ENCODE measurements around the gene RPS5.
"Not testable (repeated sequence)": the region's sequence is repeated elsewhere in the genome, so short reads cannot be mapped to it uniquely, and the experiment has no call there.

Gene RPS5

GRCh38 chr19:58385891-58386575, 1.0 kb upstream of the RPS5 start:
- no peak for DNase-seq (ENCODE audit: low spot score)

GRCh38 chr19:58387338-58388174, 487 bp downstream of the RPS5 start:
- DNase-seq (ENCODE audit: low spot score): no peak

- DNase-seq (ENCODE audit: low spot score): no peak
Observed at GRCh38 chr19:58388175-58388526, 1.1 kb downstream of the RPS5 start.

GRCh38 chr19:58392945-58393724, 6.1 kb downstream of the RPS5 start:
- DNase-seq (ENCODE audit: low spot score): no peak

- DNase-seq (ENCODE audit: low spot score): no peak
Observed at GRCh38 chr19:58393725-58394033, 6.6 kb downstream of the RPS5 start.

- DNase-seq (ENCODE audit: low spot score): no peak
Observed at GRCh38 chr19:58394821-58395219, 7.8 kb downstream of the RPS5 start.

- no peak for DNase-seq (ENCODE audit: low spot score)
Observed at GRCh38 chr19:58395220-58395978, 8.3 kb downstream of the RPS5 start, which contains the start of gene RNF225. Gene RNF225, plus strand, starts transcription at chr19:58395656. Its CDS starts 434 bp downstream, at chr19:58396090.

- no peak for DNase-seq (ENCODE audit: low spot score)
Observed at GRCh38 chr19:58395979-58396627, 9.0 kb downstream of the RPS5 start.

GRCh38 chr19:58396691-58397532, 9.8 kb downstream of the RPS5 start:
- no peak for DNase-seq (ENCODE audit: low spot score)

- DNase-seq (ENCODE audit: low spot score): no peak
Observed at GRCh38 chr19:58397533-58398037, 10.5 kb downstream of the RPS5 start.

GRCh38 chr19:58398087-58398486, 11.0 kb downstream of the RPS5 start:
- no peak for DNase-seq (ENCODE audit: low spot score)

GRCh38 chr19:58398545-58398944, 11.5 kb downstream of the RPS5 start:
- no peak for DNase-seq (ENCODE audit: low spot score)

- no peak for DNase-seq (ENCODE audit: low spot score)
Observed at GRCh38 chr19:58399903-58400302, 12.8 kb downstream of the RPS5 start.

- peak; percentile 60 for DNase-seq (ENCODE audit: low spot score)
Observed at GRCh38 chr19:58400316-58400915, 13.3 kb downstream of the RPS5 start.

GRCh38 chr19:58400916-58401839, 14.1 kb downstream of the RPS5 start:
- DNase-seq (ENCODE audit: low spot score): peak; percentile 99

- DNase-seq (ENCODE audit: low spot score): no peak
Observed at GRCh38 chr19:58401840-58402421, 14.9 kb downstream of the RPS5 start.

GRCh38 chr19:58403920-58404478, 16.9 kb downstream of the RPS5 start:
- not testable (repeated sequence) for DNase-seq (ENCODE audit: low spot score)
